H9 (cell line): ENCODE data around the gene MC4R. TPM values are rescaled to one million over a fixed set of nuclear protein-coding genes. Genes with fewer than 3 reads are reported as not detected.

Experiments
- DNase-seq: peaks from one replicate; pipeline ENCODE4 v3.0.0-alpha.2; 2017
- H2AFZ ChIP-seq: one replicate; pipeline ENCODE4 v1.6.1; 2013; ENCODE audit warnings: mild to moderate bottlenecking, low read length, control low read depth, moderate library complexity
- H2AK5ac ChIP-seq: 2 replicates; pipeline ENCODE4 v1.6.1; 2013; ENCODE audit warnings: low read length, control low read depth, mixed read lengths; ENCODE audit not compliant: insufficient read length
- H2BK120ac ChIP-seq: one replicate; pipeline ENCODE4 v1.6.1; 2013; ENCODE audit warnings: low read depth, mild to moderate bottlenecking, low read length, control low read depth, inconsistent platforms; ENCODE audit not compliant: poor library complexity, severe bottlenecking
- H2BK12ac ChIP-seq: 2 replicates; pipeline ENCODE4 v1.6.1; 2013; ENCODE audit warnings: low read length, control low read depth, mixed read lengths, low read depth; ENCODE audit not compliant: insufficient read length
- H2BK15ac ChIP-seq: 2 replicates; pipeline ENCODE4 v1.6.1; 2013; ENCODE audit warnings: low read depth, low read length, control low read depth
- H2BK20ac ChIP-seq: one replicate; pipeline ENCODE4 v1.6.1; 2013; ENCODE audit warnings: low read depth, mild to moderate bottlenecking, low read length, control low read depth, inconsistent platforms; ENCODE audit not compliant: poor library complexity, severe bottlenecking
- H2BK5ac ChIP-seq: 2 replicates; pipeline ENCODE4 v1.6.1; 2013; ENCODE audit warnings: low read length, control low read depth, mixed read lengths; ENCODE audit not compliant: insufficient read length
- H3K14ac ChIP-seq: 2 replicates; pipeline ENCODE4 v1.6.1; 2013; ENCODE audit warnings: low read length, control low read depth; ENCODE audit not compliant: insufficient read depth
- H3K18ac ChIP-seq: 2 replicates; pipeline ENCODE4 v1.6.1; 2013; ENCODE audit warnings: low read depth, mild to moderate bottlenecking, mixed read lengths, low read length, control low read depth; ENCODE audit not compliant: insufficient read length
- H3K23ac ChIP-seq: 2 replicates; pipeline ENCODE4 v1.6.1; 2013; ENCODE audit warnings: low read length, control low read depth, mixed read lengths, low read depth; ENCODE audit not compliant: insufficient read length
- H3K23me2 ChIP-seq: 2 replicates; pipeline ENCODE4 v1.6.1; 2013; ENCODE audit warnings: low read depth, mild to moderate bottlenecking, mixed read lengths, low read length, control low read depth; ENCODE audit not compliant: insufficient read length, poor library complexity, severe bottlenecking
- H3K27ac ChIP-seq: 2 replicates; pipeline ENCODE4 v1.5.1; 2013; ENCODE audit warnings: low read length, control low read depth, mixed read lengths, low read depth; ENCODE audit not compliant: insufficient read length
- H3K27me3 ChIP-seq: 2 replicates; pipeline ENCODE4 v1.6.1; 2013; ENCODE audit warnings: low read length, control low read depth, inconsistent platforms; ENCODE audit not compliant: insufficient read depth
- H3K4ac ChIP-seq: 2 replicates; pipeline ENCODE4 v1.6.1; 2013; ENCODE audit warnings: low read depth, mild to moderate bottlenecking, control low read depth, inconsistent platforms, low read length, moderate library complexity
- H3K4me1 ChIP-seq: 2 replicates; pipeline ENCODE4 v1.6.1; 2013; ENCODE audit warnings: low read length, control low read depth, inconsistent platforms; ENCODE audit not compliant: insufficient read depth
- H3K4me2 ChIP-seq: 2 replicates; pipeline ENCODE4 v1.6.1; 2013; ENCODE audit warnings: low read length, control low read depth, mixed read lengths; ENCODE audit not compliant: insufficient read length, insufficient read depth
- H3K56ac ChIP-seq: 2 replicates; pipeline ENCODE4 v1.6.1; 2013; ENCODE audit warnings: low read depth, mild to moderate bottlenecking, mixed read lengths, low read length, control low read depth; ENCODE audit not compliant: insufficient read length
- H3K79me1 ChIP-seq: 2 replicates; pipeline ENCODE4 v1.6.1; 2013; ENCODE audit warnings: low read depth, mild to moderate bottlenecking, moderate library complexity, low read length, control low read depth, inconsistent platforms; ENCODE audit not compliant: insufficient read depth, poor library complexity, severe bottlenecking
- H3K79me2 ChIP-seq: 2 replicates; pipeline ENCODE4 v1.6.1; 2013; ENCODE audit warnings: low read length, control low read depth, inconsistent platforms; ENCODE audit not compliant: insufficient read depth
- H3K9ac ChIP-seq: 2 replicates; pipeline ENCODE4 v1.6.1; 2013; ENCODE audit warnings: low read length, control low read depth, mixed read lengths; ENCODE audit not compliant: insufficient read length; ENCODE audit errors: extremely low read depth
- H3K9me3 ChIP-seq: one replicate; pipeline ENCODE4 v1.6.1; 2013; ENCODE audit warnings: low read depth, low read length, inconsistent platforms; ENCODE audit not compliant: control insufficient read depth
- H3T11ph ChIP-seq: one replicate; pipeline ENCODE4 v1.6.1; 2013; ENCODE audit warnings: mild to moderate bottlenecking, low read length, control low read depth, inconsistent platforms
- H4K20me1 ChIP-seq: one replicate; pipeline ENCODE4 v1.6.1; 2013; ENCODE audit not compliant: control insufficient read depth, insufficient read length, insufficient read depth
- H4K5ac ChIP-seq: 2 replicates; pipeline ENCODE4 v1.6.1; 2013; ENCODE audit warnings: low read depth, mild to moderate bottlenecking, mixed read lengths, low read length, control low read depth; ENCODE audit not compliant: insufficient read length
- H4K8ac ChIP-seq: replicated peaks from 2 replicates; pipeline ENCODE4 v1.6.1; 2013; ENCODE audit warnings: low read length, control low read depth, mixed read lengths, low read depth; ENCODE audit not compliant: insufficient read length
- H4K91ac ChIP-seq: 2 replicates; pipeline ENCODE4 v1.6.1; 2013; ENCODE audit warnings: low read depth, mild to moderate bottlenecking, moderate library complexity, mixed read lengths, low read length, control low read depth; ENCODE audit not compliant: insufficient read length
- H3K27ac Mint-ChIP-seq, 3 experiments: 2 replicates in 2 of 3; 3 replicates in 1 of 3; pipeline ENCODE4 v1.8.0; 2020 to 2021; ENCODE audit warnings: mixed read lengths in 3 of 3, mild to moderate bottlenecking in 1 of 3, moderate library complexity in 1 of 3
- H3K27me3 Mint-ChIP-seq: 2 replicates; pipeline ENCODE4 v1.8.0; 2021; ENCODE audit warnings: low read depth, mild to moderate bottlenecking, moderate library complexity, mixed read lengths
- H3K36me3 Mint-ChIP-seq, 3 experiments: 2 replicates in 2 of 3; 3 replicates in 1 of 3; pipeline ENCODE4 v1.8.0; 2020 to 2021; ENCODE audit warnings: low read depth in 3 of 3, mixed read lengths in 3 of 3; ENCODE audit not compliant: insufficient read depth in 1 of 3
- H3K4me1 Mint-ChIP-seq, 2 experiments: 2 replicates each; pipeline ENCODE4 v1.8.0; 2020; ENCODE audit warnings: mixed read lengths in 2 of 2
- H3K4me3 Mint-ChIP-seq, 2 experiments: 2 replicates in 1 of 2; 3 replicates in 1 of 2; pipeline ENCODE4 v1.8.0; 2020 to 2021; ENCODE audit warnings: mild to moderate bottlenecking in 2 of 2, mixed read lengths in 2 of 2, moderate library complexity in 1 of 2
- H3K9me3 Mint-ChIP-seq, 2 experiments: 2 replicates in 1 of 2; 3 replicates in 1 of 2; pipeline ENCODE4 v1.8.0; 2020; ENCODE audit warnings: mild to moderate bottlenecking in 2 of 2, mixed read lengths in 2 of 2, moderate library complexity in 1 of 2
- CTCF ChIP-seq: fragments of 200-600 bp; sonication (generic); conservative IDR thresholded peaks from 3 replicates; pipeline ENCODE4 v1.8.0; 2021; ENCODE audit warnings: antibody characterized with exemption, mild to moderate bottlenecking
- WGBS: extraction: QIAGEN DNeasy Blood & Tissue Kit; methylation state at CpG from one replicate; pipeline ENCODE4 v1.1.7; 2013; ENCODE audit warnings: missing lambda C conversion rate, low lambda C conversion rate, mixed read lengths; ENCODE audit not compliant: insufficient read length; ENCODE audit errors: extremely low coverage; 5-methylcytosine and 5-hydroxymethylcytosine counted together
- total RNA-seq: library from RNA; stranded (reverse); gene quantifications from 2 replicates; pipeline ENCODE4 v1.2.1, GENCODE V29; 2021

Gene MC4R
- total RNA-seq, 1 experiment from 2014 or later: not detected

DNA sequence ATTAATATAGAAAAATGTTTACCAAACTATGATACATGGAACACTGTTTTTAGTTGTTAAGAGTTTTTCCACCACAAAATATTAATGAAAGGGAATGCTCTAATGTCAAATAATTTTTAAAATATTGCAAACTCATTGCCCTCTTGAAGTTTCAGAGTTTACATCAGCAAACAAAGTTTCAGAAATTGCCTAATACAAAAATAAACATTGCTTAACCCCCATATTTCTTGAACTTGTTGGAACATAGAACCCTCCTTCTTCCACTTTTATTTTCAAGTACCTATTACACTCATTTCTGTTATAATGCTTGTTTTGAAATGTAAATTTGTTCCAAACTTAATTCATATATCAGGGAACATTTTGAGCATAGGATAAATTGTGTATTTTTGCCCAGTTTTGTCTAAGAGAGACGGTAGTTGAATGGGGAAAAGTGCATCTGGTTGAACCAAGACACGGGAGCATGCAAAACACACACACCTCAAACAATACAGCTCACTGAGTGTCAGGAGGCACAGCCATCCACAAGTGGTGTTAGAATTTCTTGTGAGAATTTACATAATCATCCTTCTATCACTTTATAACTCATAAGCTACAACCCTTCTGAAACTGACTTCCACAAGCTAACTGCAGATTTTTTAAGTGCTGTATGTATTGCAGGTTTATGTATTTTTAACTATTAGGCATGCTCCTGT lies 5.3 kb upstream of the MC4R start:
- no peak overlapping the region for H2BK15ac ChIP-seq
- no peak overlapping the region for H3K23ac ChIP-seq
- Mint-ChIP-seq H3K4me3 (no peak overlapping the region), H3K27me3 (no peaks in the 10 kb centered on the region), H3K9me3 (no peaks in the 10 kb centered on the region), H3K27ac (no peak overlapping the region), H3K36me3 (no peaks in the 10 kb centered on the region), H3K4me1 (peaks cover 2 to 5% of the 10 kb centered on the region in 2 experiments)
- no peaks in the 10 kb centered on the region for H3K79me2 ChIP-seq
- H3K14ac ChIP-seq: no peak overlapping the region
- H3K9ac ChIP-seq: no peak overlapping the region
- no peaks in the 10 kb centered on the region; the same call in 1 of the 2 replicates for H3K4me1 ChIP-seq
- no peak overlapping the region for H3K56ac ChIP-seq
- no peak overlapping the region for H4K8ac ChIP-seq
- H4K5ac ChIP-seq: no peak overlapping the region
- H2BK120ac ChIP-seq: no peak overlapping the region
- no peaks in the 10 kb centered on the region for H4K20me1 ChIP-seq
- H3T11ph ChIP-seq: no peak overlapping the region
- no peak overlapping the region for H2BK20ac ChIP-seq
- no CpG with 5 or more reads among the region's 2 CpGs for WGBS
- H4K91ac ChIP-seq: no peak overlapping the region
- H3K23me2 ChIP-seq: no peaks in the 10 kb centered on the region
- H3K27ac ChIP-seq: no peak overlapping the region
- H3K4me2 ChIP-seq: no peak overlapping the region
- H3K27me3 ChIP-seq: no peaks in the 10 kb centered on the region
- H2AFZ ChIP-seq: no peak overlapping the region
- H3K4ac ChIP-seq: no peak overlapping the region
- no peak overlapping the region for H2AK5ac ChIP-seq
- H2BK12ac ChIP-seq: no peak overlapping the region
- H3K9me3 ChIP-seq: no peaks in the 10 kb centered on the region
- TF ChIP-seq CTCF: no peak
- no peak for DNase-seq
- no peaks in the 10 kb centered on the region for H3K79me1 ChIP-seq
- no peak overlapping the region for H3K18ac ChIP-seq
- no peak overlapping the region for H2BK5ac ChIP-seq
